ENCODE measurements around the gene TES.
A peak's percentile ranks its signal among the peaks of the same experiment; 100 is the strongest.

TES gene

GRCh38 chr7:116222501-116222900 is 12.2 kb downstream of the TES start:
- Histone ChIP-seq H3K27ac (no peak overlapping the region), H3K36me3 (no peaks in the 10 kb centered on the region), H3K4me1 (ENCODE audit: control insufficient read depth in 1 of 2, insufficient read depth in 1 of 2, low read depth in 1 of 2, low read length in 1 of 2) (peaks cover 16 to 28% of the 10 kb centered on the region in 2 experiments), H3K9me3 (no peaks in the 10 kb centered on the region), H3K4me3 (ENCODE audit: low read depth in 1 of 2, low read length in 1 of 2) (no peak overlapping the region), H3K27me3 (no peaks in the 10 kb centered on the region)
- no peak for TF ChIP-seq CTCF (IDR thresholded peaks at IDR 0.05)

GRCh38 chr7:116223588-116223987 is 13.2 kb downstream of the TES start:
- H3K9me3 ChIP-seq, result no peaks in the 10 kb centered on the region
- H3K27me3 ChIP-seq, result no peaks in the 10 kb centered on the region
- H3K36me3 ChIP-seq, result no peaks in the 10 kb centered on the region
- H3K4me3 ChIP-seq (ENCODE audit: low read depth in 1 of 2, low read length in 1 of 2), result no peak overlapping the region
- H3K27ac ChIP-seq, result peak overlapping the region; percentile 11
- TF ChIP-seq CTCF (IDR thresholded peaks at IDR 0.05), result no peak
- H3K4me1 ChIP-seq (ENCODE audit: control insufficient read depth in 1 of 2, insufficient read depth in 1 of 2, low read depth in 1 of 2, low read length in 1 of 2), result peaks cover 10 to 18% of the 10 kb centered on the region in 2 experiments

- Histone ChIP-seq H3K9me3 (no peaks in the 10 kb centered on the region), H3K4me1 (ENCODE audit: control insufficient read depth in 1 of 2, insufficient read depth in 1 of 2, low read depth in 1 of 2, low read length in 1 of 2) (peaks cover 1 to 9% of the 10 kb centered on the region in 2 experiments), H3K27ac (no peak overlapping the region), H3K36me3 (no peaks in the 10 kb centered on the region), H3K4me3 (ENCODE audit: low read depth in 1 of 2, low read length in 1 of 2) (no peak overlapping the region), H3K27me3 (no peaks in the 10 kb centered on the region)
- TF ChIP-seq CTCF (IDR thresholded peaks at IDR 0.05), result no peak
These were observed 14.3 kb downstream of the TES start for GRCh38 chr7:116224492-116225098.

GRCh38 chr7:116225860-116226259 is 15.5 kb downstream of the TES start:
- Histone ChIP-seq H3K27me3 (no peaks in the 10 kb centered on the region), H3K4me3 (ENCODE audit: low read depth in 1 of 2, low read length in 1 of 2) (no peak overlapping the region), H3K9me3 (no peaks in the 10 kb centered on the region), H3K36me3 (no peaks in the 10 kb centered on the region), H3K4me1 (ENCODE audit: control insufficient read depth in 1 of 2, insufficient read depth in 1 of 2, low read depth in 1 of 2, low read length in 1 of 2) (no peaks in the 10 kb centered on the region), H3K27ac (no peak overlapping the region)
- no peak for TF ChIP-seq CTCF (IDR thresholded peaks at IDR 0.05)

- Histone ChIP-seq H3K36me3 (no peaks in the 10 kb centered on the region), H3K4me1 (ENCODE audit: control insufficient read depth in 1 of 2, insufficient read depth in 1 of 2, low read depth in 1 of 2, low read length in 1 of 2) (peaks cover 4 to 7% of the 10 kb centered on the region in 2 experiments), H3K4me3 (ENCODE audit: low read depth in 1 of 2, low read length in 1 of 2) (no peak overlapping the region), H3K27me3 (no peaks in the 10 kb centered on the region), H3K9me3 (no peaks in the 10 kb centered on the region), H3K27ac (no peak overlapping the region)
- TF ChIP-seq CTCF (IDR thresholded peaks at IDR 0.05), result no peak
These were observed 16.3 kb downstream of the TES start for GRCh38 chr7:116226664-116227063.
